ENCODE data around the gene B9D2.

- TF ChIP-seq CTCF (IDR thresholded peaks at IDR 0.05) (no peak), POLR2A (IDR thresholded peaks at IDR 0.05) (no peak)
These were observed 13.1 kb downstream of the B9D2 start for GRCh38 chr19:41350735-41351338.
